Prostate gland (tissue), 2 donors: ENCODE results near the gene ITGB2. TPM values are rescaled to one million over a fixed set of nuclear protein-coding genes. Genes with fewer than 3 reads are reported as not detected.

ENCODE experiments used
- DNase-seq: peaks from one replicate; pipeline ENCODE4 v3.0.0-alpha.2; 2019; ENCODE audit warnings: low spot score
- H3K27ac ChIP-seq, 2 donors: fragments of 200-600 bp; sonication (generic); 2 replicates each; pipeline ENCODE4 v1.5.1; 2017 to 2019
- H3K27me3 ChIP-seq: fragments of 200-600 bp; sonication (generic); replicated peaks from 2 replicates; pipeline ENCODE4 v1.5.1; 2019; ENCODE audit not compliant: insufficient read depth
- H3K36me3 ChIP-seq, 2 donors: fragments of 200-600 bp; sonication (generic); 1 replicate in 1 of 2; 2 replicates in 1 of 2; pipeline versions ENCODE4 v1.5.1 to v1.8.1; 2017 to 2019
- H3K4me1 ChIP-seq: fragments of 200-600 bp; sonication (generic); replicated peaks from 2 replicates; pipeline ENCODE4 v1.5.1; 2019
- H3K4me3 ChIP-seq, 2 donors: fragments of 200-600 bp; sonication (generic); 2 replicates each; pipeline ENCODE4 v1.5.1; 2017 to 2019
- H3K9me3 ChIP-seq: fragments of 200-600 bp; sonication (generic); 2 replicates; pipeline ENCODE4 v1.5.1; 2017
- POLR2A ChIP-seq: fragments of 450-650 bp; IDR thresholded peaks from one replicate; pipeline ENCODE4 v1.6.1; 2016; ENCODE audit warnings: antibody characterized with exemption, mild to moderate bottlenecking
- POLR2AphosphoS5 ChIP-seq: sonication (generic); formaldehyde crosslinking; IDR thresholded peaks from one replicate; pipeline ENCODE4 v1.6.1; 2017; ENCODE audit warnings: antibody characterized with exemption
- WGBS: methylation state at CpG from one replicate; pipeline ENCODE4 v1.1.5; 2018; 5-methylcytosine and 5-hydroxymethylcytosine counted together
- intact Hi-C: fragments of 100-400 bp; cut with DNase I; formaldehyde crosslinking; loops from one replicate; pipeline ENCODE4 v1.14.2; 2022
- total RNA-seq, 2 donors: library from RNA; depleted of rRNA; stranded (reverse); fragments of >200 nt; gene quantifications; one replicate each; pipeline ENCODE4 v1.1.0, GENCODE V29; 2016
- TF ChIP-seq, protein P1 (sequence below), 4 experiments: fragments of 200-600 bp in 2 of 4; fragments of 450-650 bp in 2 of 4; sonication (generic) in 2 of 4; IDR thresholded peaks; 1 replicate in 3 of 4; 2 replicates in 1 of 4; pipeline ENCODE4 v1.5.1; 2016 to 2019; ENCODE audit warnings: antibody characterized with exemption in 4 of 4, mild to moderate bottlenecking in 2 of 4, moderate library complexity in 2 of 4

ITGB2 gene
- total RNA-seq, 2 donors from 2014 or later: 23.1 to 56.1 TPM

DNA sequence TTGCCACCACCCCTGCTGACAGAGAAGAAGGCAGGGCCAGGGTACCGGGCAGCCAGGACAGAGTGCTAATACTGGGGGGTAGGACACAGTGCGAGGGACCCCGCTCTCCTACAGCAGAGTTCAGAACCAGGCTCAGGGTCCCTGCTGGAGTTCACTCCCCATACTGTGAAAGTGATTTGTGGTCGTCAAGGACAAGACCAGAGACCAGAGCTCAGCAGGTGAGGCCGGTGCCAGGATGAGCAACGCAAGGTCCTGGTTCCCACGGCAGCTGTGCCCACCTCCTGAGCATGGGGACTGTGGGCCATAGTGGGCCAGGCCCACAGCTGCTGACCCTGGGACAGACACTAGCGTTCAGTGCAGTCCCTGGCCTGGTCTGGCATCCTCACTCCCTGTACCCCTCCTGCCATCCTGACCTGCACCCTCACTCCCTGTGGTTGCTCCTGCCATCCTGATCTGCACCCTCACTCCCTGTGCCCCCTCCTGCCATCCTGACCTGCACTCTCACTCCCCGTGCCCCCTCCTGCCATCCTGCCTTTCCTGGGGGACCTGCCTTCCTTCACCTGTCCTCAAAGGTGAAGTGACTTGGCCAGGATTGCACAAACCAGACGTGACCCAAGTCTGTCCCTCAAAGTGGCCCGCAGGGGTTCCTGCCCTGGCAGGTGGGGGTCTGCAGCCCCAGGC lies 33.4 kb downstream of the ITGB2 start:
- WGBS: 83% methylated on average over 11 of the region's 11 CpGs
- no peak for DNase-seq
- intact Hi-C loops: no loop called here

DNA sequence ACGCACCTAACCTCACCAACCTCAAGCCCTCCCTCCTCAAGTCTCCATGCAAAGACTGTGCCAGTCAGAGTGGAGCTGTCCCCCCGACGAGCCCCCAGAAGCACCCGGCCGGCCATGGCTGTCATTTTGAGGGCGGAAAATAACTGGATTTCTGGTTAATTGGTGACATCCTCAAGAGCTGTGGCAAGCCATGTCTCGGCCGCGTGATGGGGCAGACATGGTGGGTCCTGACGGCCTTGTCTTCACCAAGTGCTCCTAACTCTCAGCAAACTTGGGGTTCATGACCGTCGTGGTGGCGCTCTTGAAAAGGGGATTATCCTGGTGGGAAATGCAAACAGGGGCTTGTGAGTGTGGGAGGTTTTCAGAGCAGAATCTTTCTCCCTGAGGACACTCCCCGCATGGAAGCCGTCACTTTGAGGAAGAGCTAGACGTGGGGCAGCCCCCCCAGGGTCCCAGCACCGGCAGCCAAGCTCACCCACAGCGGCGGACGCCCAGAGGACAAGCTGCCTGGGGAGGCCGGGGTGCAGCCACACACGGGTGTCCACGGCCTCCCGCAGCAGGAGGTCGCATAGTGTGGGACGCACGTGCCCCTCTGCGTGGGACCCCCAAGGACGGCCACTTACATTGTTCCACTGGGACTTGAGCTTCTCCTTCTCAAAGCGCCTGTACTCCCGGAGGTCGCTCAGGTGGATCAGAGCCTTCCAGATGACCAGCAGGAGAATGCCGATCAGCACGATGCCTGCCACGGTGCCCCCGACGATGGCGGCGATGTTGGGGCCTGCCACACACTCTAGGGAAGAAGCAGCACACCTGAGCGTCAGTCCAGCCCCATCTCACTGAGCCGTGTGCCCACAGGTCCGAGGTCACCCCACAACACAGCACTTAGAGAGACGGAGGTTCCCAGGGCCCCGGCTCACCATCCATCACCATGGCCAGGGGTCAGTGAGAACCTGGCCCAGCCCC lies 34.3 kb downstream of the ITGB2 start:
- H3K27ac ChIP-seq: no peak overlapping the region
- 88% methylated on average over 43 of the region's 44 CpGs for WGBS
- intact Hi-C loops: no loop called here
- H3K36me3 ChIP-seq: no peaks in the 10 kb centered on the region
- no peaks in the 10 kb centered on the region for H3K27me3 ChIP-seq
- no peaks in the 10 kb centered on the region for H3K9me3 ChIP-seq
- TF ChIP-seq POLR2A (no peak), POLR2AphosphoS5 (no peak)
- TF ChIP-seq, protein P1, sequence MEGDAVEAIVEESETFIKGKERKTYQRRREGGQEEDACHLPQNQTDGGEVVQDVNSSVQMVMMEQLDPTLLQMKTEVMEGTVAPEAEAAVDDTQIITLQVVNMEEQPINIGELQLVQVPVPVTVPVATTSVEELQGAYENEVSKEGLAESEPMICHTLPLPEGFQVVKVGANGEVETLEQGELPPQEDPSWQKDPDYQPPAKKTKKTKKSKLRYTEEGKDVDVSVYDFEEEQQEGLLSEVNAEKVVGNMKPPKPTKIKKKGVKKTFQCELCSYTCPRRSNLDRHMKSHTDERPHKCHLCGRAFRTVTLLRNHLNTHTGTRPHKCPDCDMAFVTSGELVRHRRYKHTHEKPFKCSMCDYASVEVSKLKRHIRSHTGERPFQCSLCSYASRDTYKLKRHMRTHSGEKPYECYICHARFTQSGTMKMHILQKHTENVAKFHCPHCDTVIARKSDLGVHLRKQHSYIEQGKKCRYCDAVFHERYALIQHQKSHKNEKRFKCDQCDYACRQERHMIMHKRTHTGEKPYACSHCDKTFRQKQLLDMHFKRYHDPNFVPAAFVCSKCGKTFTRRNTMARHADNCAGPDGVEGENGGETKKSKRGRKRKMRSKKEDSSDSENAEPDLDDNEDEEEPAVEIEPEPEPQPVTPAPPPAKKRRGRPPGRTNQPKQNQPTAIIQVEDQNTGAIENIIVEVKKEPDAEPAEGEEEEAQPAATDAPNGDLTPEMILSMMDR (IDR thresholded peaks at IDR 0.05): no peak
- no peak overlapping the region for H3K4me3 ChIP-seq
- DNase-seq: no peak
- H3K4me1 ChIP-seq: no peaks in the 10 kb centered on the region

More for the DNA sequence above, 33.4 kb downstream of the ITGB2 start:
- TF ChIP-seq POLR2AphosphoS5 (no peak), POLR2A (no peak)
- TF ChIP-seq, protein P1 (IDR thresholded peaks at IDR 0.05): no peak
- Histone ChIP-seq H3K27me3 (no peaks in the 10 kb centered on the region), H3K4me3 (no peak overlapping the region), H3K27ac (no peak overlapping the region), H3K4me1 (no peaks in the 10 kb centered on the region), H3K36me3 (no peaks in the 10 kb centered on the region), H3K9me3 (no peaks in the 10 kb centered on the region)

DNA sequence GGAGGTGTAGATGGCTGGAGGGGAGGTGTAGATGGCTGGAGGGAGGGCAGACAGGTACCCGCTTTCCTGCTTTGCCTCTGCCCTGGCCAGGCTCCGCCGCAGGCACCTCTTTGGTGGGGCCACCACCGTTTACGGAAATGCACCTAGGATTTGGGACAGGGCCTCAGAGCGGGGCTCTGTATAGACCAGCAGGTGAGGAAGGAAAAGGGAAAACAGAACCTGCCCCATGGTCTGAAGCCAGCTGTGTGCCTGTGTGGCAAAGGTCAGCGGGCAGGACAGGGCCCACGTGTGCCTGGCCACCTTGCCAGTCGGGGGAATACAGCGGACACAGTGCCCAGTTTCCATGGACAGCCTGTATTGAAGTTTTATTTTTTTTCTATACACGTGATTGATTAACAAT lies 35.1 kb downstream of the ITGB2 start:
- Histone ChIP-seq H3K4me3 (no peak overlapping the region), H3K4me1 (no peaks in the 10 kb centered on the region), H3K27me3 (no peaks in the 10 kb centered on the region), H3K9me3 (no peaks in the 10 kb centered on the region), H3K27ac (no peak overlapping the region), H3K36me3 (no peaks in the 10 kb centered on the region)
- intact Hi-C loops: no loop called here
- 80% methylated on average over 11 of the region's 11 CpGs for WGBS
- no peak for DNase-seq
- TF ChIP-seq POLR2AphosphoS5 (no peak), POLR2A (no peak)
- TF ChIP-seq, protein P1 (IDR thresholded peaks at IDR 0.05): no peak

DNA sequence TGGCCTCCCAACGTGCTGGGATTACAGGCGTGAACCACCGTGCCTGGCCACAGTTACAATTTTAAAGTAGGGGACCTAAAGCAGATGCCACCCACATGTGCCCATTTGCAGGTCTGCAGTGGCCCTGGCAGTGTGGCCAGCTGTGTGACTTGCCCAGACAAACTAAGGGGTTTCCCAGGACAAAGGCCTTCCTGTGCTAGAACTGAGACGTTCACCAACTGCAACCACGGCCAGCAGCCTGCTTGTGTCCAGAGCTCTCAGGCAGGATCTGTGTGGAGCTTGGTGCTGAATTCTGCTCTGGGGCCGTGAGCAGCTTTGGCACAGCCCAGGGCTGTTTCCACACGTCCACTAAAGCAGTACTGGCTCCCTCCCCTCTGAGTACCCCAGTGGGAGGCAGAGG lies 36.6 kb downstream of the ITGB2 start:
- no peaks in the 10 kb centered on the region for H3K36me3 ChIP-seq
- TF ChIP-seq POLR2A (no peak), POLR2AphosphoS5 (no peak)
- TF ChIP-seq, protein P1 (IDR thresholded peaks at IDR 0.05): no peak
- DNase-seq: no peak
- H3K9me3 ChIP-seq: no peaks in the 10 kb centered on the region
- H3K27me3 ChIP-seq: no peaks in the 10 kb centered on the region
- 72% methylated on average over 7 of the region's 7 CpGs for WGBS
- intact Hi-C loops: no loop called here
- no peaks in the 10 kb centered on the region for H3K4me1 ChIP-seq
- H3K4me3 ChIP-seq: no peak overlapping the region
- no peak overlapping the region for H3K27ac ChIP-seq
